ENCODE data around the gene BAG5.

The BAG5 gene

DNA sequence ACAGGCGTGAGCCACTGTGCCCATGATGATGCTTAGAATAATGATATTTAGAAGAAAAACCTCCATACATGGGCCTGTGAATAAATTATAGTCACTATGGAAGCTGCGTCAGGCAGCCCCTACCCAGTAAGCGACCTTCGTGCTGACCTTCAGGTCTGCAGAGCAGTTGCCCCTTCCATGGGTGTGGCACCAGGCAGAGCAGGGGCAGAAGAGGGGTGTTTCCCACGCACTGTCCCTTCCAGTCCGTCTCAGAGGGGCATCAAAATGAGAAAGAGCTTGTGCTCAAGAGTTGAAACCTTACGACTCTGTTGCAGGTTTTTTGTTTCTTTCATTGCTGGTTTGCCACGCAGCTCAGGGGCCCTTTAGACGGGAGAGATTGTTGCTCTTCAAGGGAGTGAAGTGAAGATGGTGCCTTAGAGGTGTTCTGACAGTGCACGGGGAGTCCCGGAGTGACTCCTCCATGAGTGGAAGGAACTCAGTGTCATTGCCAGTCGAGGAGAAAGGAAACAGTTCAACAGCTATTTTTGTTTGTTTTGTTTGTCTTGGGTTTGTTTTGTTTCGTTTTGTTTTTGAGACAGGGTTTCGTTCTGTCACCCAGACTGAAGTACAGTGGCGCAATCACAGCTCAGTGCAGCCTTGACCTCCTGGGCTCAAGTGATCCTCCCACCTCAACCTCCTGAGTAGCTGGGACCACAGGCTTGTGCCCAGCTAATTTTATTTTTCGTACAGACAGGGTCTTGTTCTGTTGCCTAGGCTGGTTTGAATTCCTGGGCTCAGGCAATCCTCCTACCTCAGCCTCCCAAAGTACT is 53.7 kb downstream of the BAG5 start:
- no peak for DNase-seq

- no peak for DNase-seq
These were observed 54.7 kb downstream of the BAG5 start for GRCh38 chr14:103507751-103508150.

Data from T-helper 9 cell (primary cell).